H1 (cell line): ENCODE measurements around the gene SMCP.

ENCODE experiments used
- RNF2 ChIP-seq: fragments of 200-900, 300-1000 bp; sonication (generic); IDR thresholded peaks from 2 replicates; pipeline ENCODE4 v1.7.1; 2016; ENCODE audit warnings: borderline replicate concordance, low read depth, mild to moderate bottlenecking, antibody characterized with exemption, low read length; ENCODE audit not compliant: poor library complexity, severe bottlenecking; ENCODE audit errors: missing control alignments
- SP1 ChIP-seq: IDR thresholded peaks from 2 replicates; pipeline ENCODE4 v1.6.1; 2011; ENCODE audit warnings: low read depth, low read length

DNA sequence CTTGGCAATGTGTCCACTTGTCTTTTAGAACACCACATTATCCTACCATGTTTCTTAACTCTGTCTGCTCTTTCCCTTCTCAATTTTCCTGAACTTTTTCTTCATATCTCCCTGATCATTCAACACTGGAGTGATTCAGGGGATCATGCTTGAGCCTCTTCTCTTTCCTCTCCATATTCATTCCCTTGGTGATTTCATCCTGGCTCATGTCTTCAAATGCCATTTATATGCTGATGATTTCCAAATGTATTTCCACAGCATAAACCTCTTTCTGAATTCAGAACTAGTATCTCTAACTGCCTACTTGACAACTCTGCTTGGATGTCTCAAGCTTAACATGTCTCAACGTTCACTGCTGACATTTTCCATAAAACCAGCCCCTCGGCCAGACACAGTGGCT lies 21.8 kb downstream of the SMCP start:
- TF ChIP-seq RNF2 (no peak), SP1 (no peak)
